Measurements from ENCODE around the gene DUS1L.

Gene DUS1L

DNA sequence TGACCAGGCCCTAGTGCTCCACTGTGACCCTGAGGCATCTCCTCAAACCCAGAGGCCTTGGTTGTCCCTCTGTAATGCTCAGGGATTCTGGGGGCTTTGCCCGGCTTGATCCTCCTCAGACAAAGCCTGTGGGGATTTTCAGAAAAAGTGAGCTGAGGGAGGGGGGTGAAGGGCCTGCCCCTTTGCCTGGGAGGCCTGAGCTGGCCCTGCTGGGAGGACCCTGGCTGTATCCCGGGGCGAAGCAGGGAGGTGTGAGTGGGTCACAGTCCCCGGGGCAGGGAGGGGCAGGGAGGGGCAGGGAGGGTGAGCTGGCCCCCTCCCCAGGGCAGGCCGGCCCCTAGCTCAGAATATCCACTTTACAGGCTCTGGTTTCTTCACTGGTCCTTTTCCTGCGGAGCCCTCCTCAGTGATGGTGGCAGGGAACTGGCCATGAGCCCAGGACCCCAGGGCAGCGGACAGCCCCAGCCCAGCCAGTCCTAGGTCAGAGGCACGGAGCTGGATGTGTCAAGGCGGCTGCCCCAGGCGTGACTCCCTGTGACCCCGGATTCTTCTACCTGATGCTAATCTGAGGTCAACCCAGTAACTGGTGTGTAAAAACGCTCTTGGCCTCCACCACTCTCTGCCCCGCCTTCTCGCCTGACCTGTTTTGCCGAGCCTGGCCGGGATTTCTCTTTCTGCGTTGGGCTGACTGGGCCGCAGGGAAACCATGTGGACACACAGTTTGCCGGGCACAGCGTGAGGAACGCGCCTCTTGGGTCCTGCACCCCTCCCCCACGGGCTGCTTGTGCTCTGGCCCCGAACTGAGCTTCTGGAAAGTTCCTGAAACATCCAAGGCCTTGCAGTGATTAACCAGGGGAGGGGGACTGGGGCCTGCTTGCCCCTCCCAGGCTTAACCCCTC lies 38.2 kb upstream of the DUS1L start:
- Histone ChIP-seq H3K36me3 (replicated peaks) (no peaks in the 10 kb centered on the region), H3K4me3 (ENCODE audit: low read depth, low read length) (no peak overlapping the region), H3K27me3 (replicated peaks) (no peaks in the 10 kb centered on the region), H3K27ac (no peak overlapping the region)
- DNase-seq, result no peak
- in situ Hi-C loops (cut with HindIII; ENCODE audit: low pct_ligation_motif_present, low sequenced_read_pairs), result no loop called here
- TF ChIP-seq, protein P1, sequence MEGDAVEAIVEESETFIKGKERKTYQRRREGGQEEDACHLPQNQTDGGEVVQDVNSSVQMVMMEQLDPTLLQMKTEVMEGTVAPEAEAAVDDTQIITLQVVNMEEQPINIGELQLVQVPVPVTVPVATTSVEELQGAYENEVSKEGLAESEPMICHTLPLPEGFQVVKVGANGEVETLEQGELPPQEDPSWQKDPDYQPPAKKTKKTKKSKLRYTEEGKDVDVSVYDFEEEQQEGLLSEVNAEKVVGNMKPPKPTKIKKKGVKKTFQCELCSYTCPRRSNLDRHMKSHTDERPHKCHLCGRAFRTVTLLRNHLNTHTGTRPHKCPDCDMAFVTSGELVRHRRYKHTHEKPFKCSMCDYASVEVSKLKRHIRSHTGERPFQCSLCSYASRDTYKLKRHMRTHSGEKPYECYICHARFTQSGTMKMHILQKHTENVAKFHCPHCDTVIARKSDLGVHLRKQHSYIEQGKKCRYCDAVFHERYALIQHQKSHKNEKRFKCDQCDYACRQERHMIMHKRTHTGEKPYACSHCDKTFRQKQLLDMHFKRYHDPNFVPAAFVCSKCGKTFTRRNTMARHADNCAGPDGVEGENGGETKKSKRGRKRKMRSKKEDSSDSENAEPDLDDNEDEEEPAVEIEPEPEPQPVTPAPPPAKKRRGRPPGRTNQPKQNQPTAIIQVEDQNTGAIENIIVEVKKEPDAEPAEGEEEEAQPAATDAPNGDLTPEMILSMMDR (IDR thresholded peaks at IDR 0.05; ENCODE audit: low read depth, low read length, missing control alignments), result no peak

GRCh38 chr17:82101767-82102679 lies 36.4 kb upstream of the DUS1L start:
- TF ChIP-seq, protein P1 (IDR thresholded peaks at IDR 0.05; ENCODE audit: low read depth, low read length, missing control alignments), result no peak

DNA sequence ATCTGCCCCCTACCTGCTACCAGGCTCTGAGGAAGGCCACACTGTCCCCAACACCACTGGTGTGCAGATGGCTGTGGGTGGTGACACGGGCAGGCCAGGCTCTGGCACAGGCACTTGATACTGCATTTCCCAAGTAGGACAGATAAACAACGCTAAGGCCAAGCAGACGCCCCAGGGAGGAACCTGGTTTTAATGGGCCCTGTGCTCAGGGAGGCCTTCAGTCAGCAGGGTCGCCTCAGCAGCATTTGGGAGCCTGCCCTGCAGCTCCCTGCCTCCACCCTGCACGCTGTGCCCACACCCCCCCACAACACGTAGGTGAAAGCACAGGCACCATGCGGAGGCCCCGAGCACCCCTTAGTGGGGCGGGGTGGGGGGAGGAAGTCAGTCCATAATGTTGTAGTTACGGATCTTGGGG lies 35.7 kb upstream of the DUS1L start:
- DNase-seq, result no peak
- Histone ChIP-seq H3K27me3 (replicated peaks) (no peaks in the 10 kb centered on the region), H3K4me3 (ENCODE audit: low read depth, low read length) (no peak overlapping the region), H3K27ac (no peak overlapping the region), H3K36me3 (replicated peaks) (peaks cover 3% of the 10 kb centered on the region)
- in situ Hi-C loops (cut with HindIII; ENCODE audit: low pct_ligation_motif_present, low sequenced_read_pairs), result no loop called here
- TF ChIP-seq, protein P1 (IDR thresholded peaks at IDR 0.05; ENCODE audit: low read depth, low read length, missing control alignments), result no peak

More at GRCh38 chr17:82101767-82102679, 36.4 kb upstream of the DUS1L start:
- Histone ChIP-seq H3K36me3 (replicated peaks) (no peaks in the 10 kb centered on the region), H3K4me3 (ENCODE audit: low read depth, low read length) (no peak overlapping the region), H3K27me3 (replicated peaks) (no peaks in the 10 kb centered on the region), H3K27ac (no peak overlapping the region)
- no peak for DNase-seq
- in situ Hi-C loops (cut with HindIII; ENCODE audit: low pct_ligation_motif_present, low sequenced_read_pairs), result no loop called here

GRCh38 chr17:82100502-82101298 lies 35.1 kb upstream of the DUS1L start:
- Histone ChIP-seq H3K36me3 (replicated peaks) (peaks cover 9% of the 10 kb centered on the region), H3K27me3 (replicated peaks) (no peaks in the 10 kb centered on the region), H3K4me3 (ENCODE audit: low read depth, low read length) (no peak overlapping the region), H3K27ac (no peak overlapping the region)
- no peak for DNase-seq
- TF ChIP-seq, protein P1 (IDR thresholded peaks at IDR 0.05; ENCODE audit: low read depth, low read length, missing control alignments), result no peak
- in situ Hi-C loops (cut with HindIII; ENCODE audit: low pct_ligation_motif_present, low sequenced_read_pairs), result no loop called here

GRCh38 chr17:82098939-82099763 lies 33.5 kb upstream of the DUS1L start:
- in situ Hi-C loops (cut with HindIII; ENCODE audit: low pct_ligation_motif_present, low sequenced_read_pairs), result no loop called here

More at GRCh38 chr17:82098939-82099763, 33.5 kb upstream of the DUS1L start:
- Histone ChIP-seq H3K27me3 (replicated peaks) (no peaks in the 10 kb centered on the region), H3K36me3 (replicated peaks) (peaks cover 21% of the 10 kb centered on the region), H3K27ac (peak overlapping the region; percentile 92), H3K4me3 (ENCODE audit: low read depth, low read length) (peak overlapping the region; percentile 42)
- no peak for DNase-seq
- TF ChIP-seq, protein P1 (IDR thresholded peaks at IDR 0.05; ENCODE audit: low read depth, low read length, missing control alignments), result no peak
